ENCODE results near the gene DUXA.

GRCh38 chr19:57111329-57111644 lies 56.0 kb downstream of the DUXA start:
- TF ChIP-seq CTCF (IDR thresholded peaks at IDR 0.05) (no peak), ZNF416 (CRISPR knock-in tag; IDR thresholded peaks at IDR 0.05) (no peak), MXD4 (CRISPR knock-in tag; IDR thresholded peaks at IDR 0.05; ENCODE audit: borderline replicate concordance) (no peak), SMAD4 (CRISPR knock-in tag; IDR thresholded peaks at IDR 0.05) (no peak), SP1 (CRISPR knock-in tag; conservative IDR thresholded peaks at IDR 0.05) (no peak), MAX (CRISPR knock-in tag; IDR thresholded peaks at IDR 0.05) (no peak), E2F1 (CRISPR knock-in tag; IDR thresholded peaks at IDR 0.05) (no peak), ESRRA (CRISPR knock-in tag; IDR thresholded peaks at IDR 0.05; ENCODE audit: borderline replicate concordance) (no peak), ZBTB21 (CRISPR knock-in tag; IDR thresholded peaks at IDR 0.05; ENCODE audit: borderline replicate concordance) (no peak), ATF3 (CRISPR knock-in tag; conservative IDR thresholded peaks at IDR 0.05) (no peak), ZNF281 (CRISPR knock-in tag; IDR thresholded peaks at IDR 0.05) (no peak), NR2C2 (CRISPR knock-in tag; IDR thresholded peaks at IDR 0.05) (no peak)
- TF ChIP-seq, protein P1, sequence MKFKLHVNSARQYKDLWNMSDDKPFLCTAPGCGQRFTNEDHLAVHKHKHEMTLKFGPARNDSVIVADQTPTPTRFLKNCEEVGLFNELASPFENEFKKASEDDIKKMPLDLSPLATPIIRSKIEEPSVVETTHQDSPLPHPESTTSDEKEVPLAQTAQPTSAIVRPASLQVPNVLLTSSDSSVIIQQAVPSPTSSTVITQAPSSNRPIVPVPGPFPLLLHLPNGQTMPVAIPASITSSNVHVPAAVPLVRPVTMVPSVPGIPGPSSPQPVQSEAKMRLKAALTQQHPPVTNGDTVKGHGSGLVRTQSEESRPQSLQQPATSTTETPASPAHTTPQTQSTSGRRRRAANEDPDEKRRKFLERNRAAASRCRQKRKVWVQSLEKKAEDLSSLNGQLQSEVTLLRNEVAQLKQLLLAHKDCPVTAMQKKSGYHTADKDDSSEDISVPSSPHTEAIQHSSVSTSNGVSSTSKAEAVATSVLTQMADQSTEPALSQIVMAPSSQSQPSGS (CRISPR knock-in tag; IDR thresholded peaks at IDR 0.05; ENCODE audit: borderline replicate concordance, low read depth) = no peak
- TF ChIP-seq, protein P2, sequence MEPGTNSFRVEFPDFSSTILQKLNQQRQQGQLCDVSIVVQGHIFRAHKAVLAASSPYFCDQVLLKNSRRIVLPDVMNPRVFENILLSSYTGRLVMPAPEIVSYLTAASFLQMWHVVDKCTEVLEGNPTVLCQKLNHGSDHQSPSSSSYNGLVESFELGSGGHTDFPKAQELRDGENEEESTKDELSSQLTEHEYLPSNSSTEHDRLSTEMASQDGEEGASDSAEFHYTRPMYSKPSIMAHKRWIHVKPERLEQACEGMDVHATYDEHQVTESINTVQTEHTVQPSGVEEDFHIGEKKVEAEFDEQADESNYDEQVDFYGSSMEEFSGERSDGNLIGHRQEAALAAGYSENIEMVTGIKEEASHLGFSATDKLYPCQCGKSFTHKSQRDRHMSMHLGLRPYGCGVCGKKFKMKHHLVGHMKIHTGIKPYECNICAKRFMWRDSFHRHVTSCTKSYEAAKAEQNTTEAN (CRISPR knock-in tag; IDR thresholded peaks at IDR 0.05) = no peak
